ENCODE data around the gene DAAM2. TPM values are rescaled to one million over a fixed set of nuclear protein-coding genes. Genes with fewer than 3 reads are reported as not detected.

The DAAM2 gene
- not detected for polyA plus RNA-seq (2012; ENCODE audit: low read depth, missing spikeins)

GRCh38 chr6:39791850-39792539 lies at the start of gene DAAM2:
Gene DAAM2, plus strand, starts transcription at chr6:39792376. Its CDS starts 63,927 bp downstream, at chr6:39856303.
- TF ChIP-seq POU2F2 (IDR thresholded peaks at IDR 0.05; ENCODE audit: low read depth, low read length) (no peak), POLR2AphosphoS5 (IDR thresholded peaks at IDR 0.05; ENCODE audit: low read depth, low read length) (no peak), POLR2A (IDR thresholded peaks at IDR 0.05; ENCODE audit: low read depth, low read length) (no peak), TAF1 (IDR thresholded peaks at IDR 0.05; ENCODE audit: low read depth, low read length) (no peak), SPI1 (IDR thresholded peaks at IDR 0.05; ENCODE audit: low read depth, low read length) (no peak), PAX5 (IDR thresholded peaks at IDR 0.05; ENCODE audit: insufficient read depth, low read length, severe bottlenecking) (no peak)
- no peak for FAIRE-seq
- DNase-seq (ENCODE audit: insufficient read length, low spot score) = no peak

DNA sequence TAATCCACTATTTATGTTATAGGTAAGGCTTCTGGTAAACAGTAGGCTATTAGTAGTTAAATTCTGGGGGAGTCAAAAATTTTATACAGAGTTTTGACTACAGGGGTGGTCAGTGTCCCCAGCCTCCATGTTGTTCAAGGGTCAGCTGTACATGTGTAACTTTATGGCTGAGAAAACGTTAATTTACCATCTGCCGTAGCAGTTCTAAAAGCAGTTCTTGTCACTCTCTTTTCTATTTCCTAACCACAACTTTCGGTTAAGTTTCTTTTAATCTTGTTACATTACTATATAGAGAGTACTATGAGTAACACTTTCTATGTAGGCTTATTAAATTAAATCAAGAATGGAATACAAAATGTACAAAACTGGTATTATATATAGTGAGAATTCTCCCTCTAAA lies 45.4 kb upstream of the DAAM2 start:
- TF ChIP-seq POLR2A (IDR thresholded peaks at IDR 0.05; ENCODE audit: low read depth, low read length) = no peak
- no peak for TF ChIP-seq POU2F2 (IDR thresholded peaks at IDR 0.05; ENCODE audit: low read depth, low read length)
- no peak for TF ChIP-seq SPI1 (IDR thresholded peaks at IDR 0.05; ENCODE audit: low read depth, low read length)
- TF ChIP-seq TAF1 (IDR thresholded peaks at IDR 0.05; ENCODE audit: low read depth, low read length) = no peak
- no peak for TF ChIP-seq POLR2AphosphoS5 (IDR thresholded peaks at IDR 0.05; ENCODE audit: low read depth, low read length)
- TF ChIP-seq PAX5 (IDR thresholded peaks at IDR 0.05; ENCODE audit: insufficient read depth, low read length, severe bottlenecking) = no peak
- FAIRE-seq = no peak
- DNase-seq (ENCODE audit: insufficient read length, low spot score) = no peak

GRCh38 chr6:39752835-39753724 lies 39.1 kb upstream of the DAAM2 start:
- FAIRE-seq (no peak), DNase-seq (ENCODE audit: insufficient read length, low spot score) (peak; percentile 11)
- TF ChIP-seq PAX5 (IDR thresholded peaks at IDR 0.05; ENCODE audit: insufficient read depth, low read length, severe bottlenecking) = no peak
- TF ChIP-seq POLR2AphosphoS5 (IDR thresholded peaks at IDR 0.05; ENCODE audit: low read depth, low read length) = no peak
- no peak for TF ChIP-seq POLR2A (IDR thresholded peaks at IDR 0.05; ENCODE audit: low read depth, low read length)
- no peak for TF ChIP-seq SPI1 (IDR thresholded peaks at IDR 0.05; ENCODE audit: low read depth, low read length)
- TF ChIP-seq TAF1 (IDR thresholded peaks at IDR 0.05; ENCODE audit: low read depth, low read length) = no peak
- no peak for TF ChIP-seq POU2F2 (IDR thresholded peaks at IDR 0.05; ENCODE audit: low read depth, low read length)

GRCh38 chr6:39753725-39754045 lies 38.5 kb upstream of the DAAM2 start:
- TF ChIP-seq POLR2A (IDR thresholded peaks at IDR 0.05; ENCODE audit: low read depth, low read length) (no peak), POLR2AphosphoS5 (IDR thresholded peaks at IDR 0.05; ENCODE audit: low read depth, low read length) (no peak), PAX5 (IDR thresholded peaks at IDR 0.05; ENCODE audit: insufficient read depth, low read length, severe bottlenecking) (no peak), SPI1 (IDR thresholded peaks at IDR 0.05; ENCODE audit: low read depth, low read length) (no peak), TAF1 (IDR thresholded peaks at IDR 0.05; ENCODE audit: low read depth, low read length) (no peak), POU2F2 (IDR thresholded peaks at IDR 0.05; ENCODE audit: low read depth, low read length) (no peak)
- FAIRE-seq = no peak
- no peak for DNase-seq (ENCODE audit: insufficient read length, low spot score)

DNA sequence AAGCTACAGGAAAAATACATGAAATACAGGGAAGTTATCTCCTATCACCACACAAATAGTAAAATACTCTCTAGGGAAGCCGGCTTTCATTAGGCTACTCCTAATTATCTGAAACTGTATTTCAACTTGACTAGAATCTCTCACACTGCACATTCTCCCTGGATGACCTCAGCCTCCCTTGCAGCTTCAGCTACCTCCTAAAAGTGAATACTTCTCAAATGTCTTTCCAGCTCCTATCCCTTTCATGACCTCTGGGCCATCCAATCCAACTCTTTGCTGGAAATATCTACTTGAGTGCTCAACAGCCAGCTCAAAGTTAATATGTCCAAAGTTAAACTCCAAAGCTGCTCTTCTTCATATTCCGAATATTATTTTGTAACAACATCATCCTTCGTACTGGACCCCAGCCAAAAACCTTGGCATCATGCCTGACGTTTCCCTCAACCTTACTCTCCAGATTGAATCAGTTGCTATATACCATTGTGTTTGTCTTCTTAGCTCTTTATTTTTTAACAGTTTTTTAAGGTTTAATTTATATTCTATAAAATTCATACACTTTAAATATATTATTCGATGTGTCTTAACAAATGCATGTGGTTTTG lies 37.6 kb upstream of the DAAM2 start:
- TF ChIP-seq PAX5 (IDR thresholded peaks at IDR 0.05; ENCODE audit: insufficient read depth, low read length, severe bottlenecking) (no peak), SPI1 (IDR thresholded peaks at IDR 0.05; ENCODE audit: low read depth, low read length) (no peak), TAF1 (IDR thresholded peaks at IDR 0.05; ENCODE audit: low read depth, low read length) (no peak), POU2F2 (IDR thresholded peaks at IDR 0.05; ENCODE audit: low read depth, low read length) (no peak), POLR2A (IDR thresholded peaks at IDR 0.05; ENCODE audit: low read depth, low read length) (no peak), POLR2AphosphoS5 (IDR thresholded peaks at IDR 0.05; ENCODE audit: low read depth, low read length) (no peak)
- DNase-seq (ENCODE audit: insufficient read length, low spot score) = no peak
- no peak for FAIRE-seq

DNA sequence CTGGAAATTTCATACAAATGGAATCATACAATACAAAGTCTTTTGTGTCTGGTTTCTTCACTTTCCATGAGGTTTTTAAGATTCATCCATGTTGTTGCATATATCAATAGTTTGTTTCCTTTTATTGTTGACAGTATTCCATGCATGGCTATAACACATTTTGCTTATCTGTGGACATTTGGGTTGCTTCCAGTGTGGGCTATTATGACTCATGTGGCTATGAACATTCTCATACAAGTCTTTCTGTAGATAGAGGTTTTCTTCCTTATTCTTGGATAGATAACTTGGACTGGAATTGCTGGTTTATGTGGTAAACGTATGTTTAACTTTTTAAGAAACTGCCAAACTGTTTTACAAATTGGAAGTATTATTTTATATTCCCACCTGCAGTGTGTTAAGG lies 36.9 kb upstream of the DAAM2 start:
- FAIRE-seq (no peak), DNase-seq (ENCODE audit: insufficient read length, low spot score) (no peak)
- TF ChIP-seq TAF1 (IDR thresholded peaks at IDR 0.05; ENCODE audit: low read depth, low read length) = no peak
- TF ChIP-seq POLR2AphosphoS5 (IDR thresholded peaks at IDR 0.05; ENCODE audit: low read depth, low read length) = no peak
- no peak for TF ChIP-seq POU2F2 (IDR thresholded peaks at IDR 0.05; ENCODE audit: low read depth, low read length)
- TF ChIP-seq POLR2A (IDR thresholded peaks at IDR 0.05; ENCODE audit: low read depth, low read length) = no peak
- no peak for TF ChIP-seq SPI1 (IDR thresholded peaks at IDR 0.05; ENCODE audit: low read depth, low read length)
- TF ChIP-seq PAX5 (IDR thresholded peaks at IDR 0.05; ENCODE audit: insufficient read depth, low read length, severe bottlenecking) = no peak

DNA sequence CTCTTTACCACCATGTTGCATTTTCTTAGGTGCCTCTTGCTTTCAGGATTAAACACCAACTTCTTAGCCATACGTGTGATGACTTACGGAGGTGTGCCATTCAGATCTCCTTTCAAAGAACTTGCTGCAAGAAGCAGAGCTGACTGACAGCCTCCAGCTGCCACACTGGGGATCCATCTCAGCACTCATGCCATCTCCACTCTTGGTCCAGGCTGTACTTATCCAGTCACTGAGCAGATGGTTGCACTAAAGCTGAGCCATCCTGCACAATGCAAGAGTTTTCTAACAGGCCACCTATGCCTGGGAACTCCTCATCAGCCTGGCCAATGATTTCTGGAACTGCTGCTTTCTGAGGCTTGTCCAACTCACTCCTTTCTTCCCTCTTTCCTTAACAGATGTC lies 35.6 kb upstream of the DAAM2 start:
- DNase-seq (ENCODE audit: insufficient read length, low spot score) (no peak), FAIRE-seq (no peak)
- TF ChIP-seq POLR2A (IDR thresholded peaks at IDR 0.05; ENCODE audit: low read depth, low read length) (no peak), PAX5 (IDR thresholded peaks at IDR 0.05; ENCODE audit: insufficient read depth, low read length, severe bottlenecking) (no peak), POU2F2 (IDR thresholded peaks at IDR 0.05; ENCODE audit: low read depth, low read length) (no peak), POLR2AphosphoS5 (IDR thresholded peaks at IDR 0.05; ENCODE audit: low read depth, low read length) (no peak), TAF1 (IDR thresholded peaks at IDR 0.05; ENCODE audit: low read depth, low read length) (no peak), SPI1 (IDR thresholded peaks at IDR 0.05; ENCODE audit: low read depth, low read length) (no peak)

- DNase-seq (ENCODE audit: insufficient read length, low spot score) (no peak), FAIRE-seq (no peak)
- no peak for TF ChIP-seq SPI1 (IDR thresholded peaks at IDR 0.05; ENCODE audit: low read depth, low read length)
- no peak for TF ChIP-seq POLR2AphosphoS5 (IDR thresholded peaks at IDR 0.05; ENCODE audit: low read depth, low read length)
- TF ChIP-seq POLR2A (IDR thresholded peaks at IDR 0.05; ENCODE audit: low read depth, low read length) = no peak
- no peak for TF ChIP-seq POU2F2 (IDR thresholded peaks at IDR 0.05; ENCODE audit: low read depth, low read length)
- no peak for TF ChIP-seq PAX5 (IDR thresholded peaks at IDR 0.05; ENCODE audit: insufficient read depth, low read length, severe bottlenecking)
- no peak for TF ChIP-seq TAF1 (IDR thresholded peaks at IDR 0.05; ENCODE audit: low read depth, low read length)
Observed at GRCh38 chr6:39758905-39759605, 33.1 kb upstream of the DAAM2 start.

All from GM12891 (cell line).